Endometrial microvascular endothelial cells (primary cell): ENCODE data around the gene CAMTA1. TPM values are rescaled to one million over a fixed set of nuclear protein-coding genes. Genes with fewer than 3 reads are reported as not detected.

Experiments
- in situ Hi-C: cut with HindIII; loops from 2 replicates; pipeline ENCODE4 v1.10.0; 2017; ENCODE audit warnings: low sequenced_read_pairs, low pct_unique_long_range_greater_than_20kb; ENCODE audit errors: inconsistent ontology term
- total RNA-seq: library from RNA; depleted of rRNA; stranded (reverse); fragments of >200 nt; gene quantifications from one replicate; pipeline ENCODE4 v1.2.3, GENCODE V29; 2015; ENCODE audit errors: inconsistent ontology term

Gene CAMTA1
- total RNA-seq, 1 donor from 2014 or later, result 89.0 TPM

- in situ Hi-C loops, result no loop called here
Observed at GRCh38 chr1:7171168-7171567, 385.9 kb downstream of the CAMTA1 start.

- in situ Hi-C loops, result no loop called here
Observed at GRCh38 chr1:7171574-7171973, 386.3 kb downstream of the CAMTA1 start.

- in situ Hi-C loops, result no loop called here
Observed at GRCh38 chr1:7172804-7173203, 387.6 kb downstream of the CAMTA1 start.

GRCh38 chr1:7174561-7174960, 389.3 kb downstream of the CAMTA1 start:
- in situ Hi-C loops, result no loop called here

GRCh38 chr1:7174980-7175906, 390.0 kb downstream of the CAMTA1 start:
- in situ Hi-C loops, result no loop called here

- in situ Hi-C loops, result no loop called here
Observed at GRCh38 chr1:7177021-7177420, 391.8 kb downstream of the CAMTA1 start.

GRCh38 chr1:7177438-7178146, 392.3 kb downstream of the CAMTA1 start:
- in situ Hi-C loops, result no loop called here

- in situ Hi-C loops, result no loop called here
Observed at GRCh38 chr1:7178336-7178735, 393.1 kb downstream of the CAMTA1 start.

- in situ Hi-C loops, result no loop called here
Observed at GRCh38 chr1:7178741-7179140, 393.5 kb downstream of the CAMTA1 start.

GRCh38 chr1:7185721-7186120, 400.5 kb downstream of the CAMTA1 start:
- in situ Hi-C loops, result no loop called here

GRCh38 chr1:7186382-7187111, 401.3 kb downstream of the CAMTA1 start:
- in situ Hi-C loops, result no loop called here

- in situ Hi-C loops, result no loop called here
Observed at GRCh38 chr1:7187112-7187493, 401.8 kb downstream of the CAMTA1 start.

GRCh38 chr1:7190261-7190660, 405.0 kb downstream of the CAMTA1 start:
- in situ Hi-C loops, result no loop called here

GRCh38 chr1:7192453-7192852, 407.2 kb downstream of the CAMTA1 start:
- in situ Hi-C loops, result no loop called here

- in situ Hi-C loops, result no loop called here
Observed at GRCh38 chr1:7196036-7196911, 411.0 kb downstream of the CAMTA1 start.

- in situ Hi-C loops, result no loop called here
Observed at GRCh38 chr1:7198664-7199063, 413.4 kb downstream of the CAMTA1 start.

- in situ Hi-C loops, result no loop called here
Observed at GRCh38 chr1:7199077-7199779, 414.0 kb downstream of the CAMTA1 start.
